ENCODE data around the gene ZDHHC7.
"Not testable (repeated sequence)": the region's sequence is repeated elsewhere in the genome, so short reads cannot be mapped to it uniquely, and the experiment has no call there.

ZDHHC7 gene

GRCh38 chr16:85010931-85011845 is at the start of gene ZDHHC7:
ZDHHC7 (minus strand) TSS chr16:85011535; CDS start chr16:84990618, 20,917 bp downstream.
- peak; percentile 91 for DNase-seq
- peak; percentile 95 for ATAC-seq

GRCh38 chr16:85058909-85059308 is 47.6 kb upstream of the ZDHHC7 start:
- ATAC-seq = no peak
- DNase-seq = no peak

- ATAC-seq (no peak), DNase-seq (no peak)
Measured at GRCh38 chr16:85057948-85058347, 46.6 kb upstream of the ZDHHC7 start.

GRCh38 chr16:85057212-85057889 is 46.0 kb upstream of the ZDHHC7 start:
- DNase-seq (no peak), ATAC-seq (no peak)

GRCh38 chr16:85056211-85056748 is 44.9 kb upstream of the ZDHHC7 start:
- ATAC-seq (no peak), DNase-seq (peak; percentile 14)

- DNase-seq = peak; percentile 66
- ATAC-seq = peak; percentile 93
Measured at GRCh38 chr16:85055493-85056210, 44.3 kb upstream of the ZDHHC7 start.

GRCh38 chr16:85054948-85055492 is 43.7 kb upstream of the ZDHHC7 start:
- ATAC-seq = no peak
- no peak for DNase-seq

- not testable (repeated sequence) for ATAC-seq, DNase-seq
Measured at GRCh38 chr16:85054321-85054720, 43.0 kb upstream of the ZDHHC7 start.

- ATAC-seq (no peak), DNase-seq (no peak)
Measured at GRCh38 chr16:85052536-85052935, 41.2 kb upstream of the ZDHHC7 start.

- DNase-seq (no peak), ATAC-seq (no peak)
Measured at GRCh38 chr16:85051683-85052082, 40.3 kb upstream of the ZDHHC7 start.

GRCh38 chr16:85051067-85051581 is 39.8 kb upstream of the ZDHHC7 start:
- DNase-seq (no peak), ATAC-seq (no peak)

- no peak for ATAC-seq
- no peak for DNase-seq
Measured at GRCh38 chr16:85049706-85050305, 38.5 kb upstream of the ZDHHC7 start.

GRCh38 chr16:85048921-85049562 is 37.7 kb upstream of the ZDHHC7 start:
- no peak for ATAC-seq

GRCh38 chr16:85047867-85048455 is 36.6 kb upstream of the ZDHHC7 start:
- ATAC-seq (no peak), DNase-seq (no peak)

More at GRCh38 chr16:85048921-85049562, 37.7 kb upstream of the ZDHHC7 start:
- no peak for DNase-seq

GRCh38 chr16:85046931-85047866 is 35.9 kb upstream of the ZDHHC7 start:
- ATAC-seq (no peak), DNase-seq (no peak)

GRCh38 chr16:85046472-85046916 is 35.2 kb upstream of the ZDHHC7 start:
- DNase-seq (no peak), ATAC-seq (no peak)

- no peak for ATAC-seq
- no peak for DNase-seq
Measured at GRCh38 chr16:85045641-85046471, 34.5 kb upstream of the ZDHHC7 start.

- ATAC-seq = no peak
- DNase-seq = no peak
Measured at GRCh38 chr16:85045077-85045476, 33.7 kb upstream of the ZDHHC7 start.
